ENCODE measurements around the gene ALG14. TPM values are rescaled to one million over a fixed set of nuclear protein-coding genes. Genes with fewer than 3 reads are reported as not detected.

ALG14 gene
- total RNA-seq, 1 donor from 2014 or later: 0.49 TPM

DNA sequence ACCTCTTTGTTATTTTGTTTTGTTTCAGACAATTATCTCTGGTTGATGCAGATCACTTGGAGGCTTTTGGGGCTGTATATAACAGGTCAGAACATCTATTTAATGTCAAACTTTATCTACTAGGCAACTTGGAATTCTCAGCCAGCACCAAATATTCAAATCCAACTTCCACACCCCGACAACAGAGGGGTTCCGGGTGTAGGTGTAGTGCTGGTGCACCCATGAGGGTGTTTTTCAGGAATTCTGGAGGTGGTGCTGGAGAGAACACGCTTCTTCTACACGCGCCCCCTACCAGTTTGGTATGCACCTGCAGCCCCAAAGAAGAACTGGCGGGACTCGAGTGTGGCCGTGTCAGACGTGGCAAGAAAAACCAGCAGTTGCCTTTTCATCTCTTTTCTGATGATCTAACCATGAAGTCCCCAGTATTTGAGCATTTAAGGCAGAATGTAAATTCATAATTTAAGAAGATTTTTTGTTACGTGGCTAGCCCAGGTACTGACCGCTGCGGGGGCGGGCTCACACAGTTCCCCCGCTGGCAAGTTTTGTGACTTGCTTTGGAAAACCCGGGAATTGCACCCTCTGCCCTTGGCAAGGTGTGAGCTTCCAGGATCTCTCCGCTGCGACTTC lies 43.9 kb upstream of the ALG14 start:
- peak overlapping the region; percentile 92 for H3K4me2 ChIP-seq
- H3K4me1 ChIP-seq: no peaks in the 10 kb centered on the region
- peaks cover 5% of the 10 kb centered on the region for H4K20me1 ChIP-seq (ENCODE audit: low read depth)
- H3K4me3 Mint-ChIP-seq: peak overlapping the region; percentile 97
- peak overlapping the region; percentile 97 for H2AFZ ChIP-seq (replicated peaks)
- peaks cover 8% of the 10 kb centered on the region for H3K4me1 Mint-ChIP-seq
- TF ChIP-seq, protein P1, sequence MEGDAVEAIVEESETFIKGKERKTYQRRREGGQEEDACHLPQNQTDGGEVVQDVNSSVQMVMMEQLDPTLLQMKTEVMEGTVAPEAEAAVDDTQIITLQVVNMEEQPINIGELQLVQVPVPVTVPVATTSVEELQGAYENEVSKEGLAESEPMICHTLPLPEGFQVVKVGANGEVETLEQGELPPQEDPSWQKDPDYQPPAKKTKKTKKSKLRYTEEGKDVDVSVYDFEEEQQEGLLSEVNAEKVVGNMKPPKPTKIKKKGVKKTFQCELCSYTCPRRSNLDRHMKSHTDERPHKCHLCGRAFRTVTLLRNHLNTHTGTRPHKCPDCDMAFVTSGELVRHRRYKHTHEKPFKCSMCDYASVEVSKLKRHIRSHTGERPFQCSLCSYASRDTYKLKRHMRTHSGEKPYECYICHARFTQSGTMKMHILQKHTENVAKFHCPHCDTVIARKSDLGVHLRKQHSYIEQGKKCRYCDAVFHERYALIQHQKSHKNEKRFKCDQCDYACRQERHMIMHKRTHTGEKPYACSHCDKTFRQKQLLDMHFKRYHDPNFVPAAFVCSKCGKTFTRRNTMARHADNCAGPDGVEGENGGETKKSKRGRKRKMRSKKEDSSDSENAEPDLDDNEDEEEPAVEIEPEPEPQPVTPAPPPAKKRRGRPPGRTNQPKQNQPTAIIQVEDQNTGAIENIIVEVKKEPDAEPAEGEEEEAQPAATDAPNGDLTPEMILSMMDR (IDR thresholded peaks at IDR 0.05): peak; percentile 77
- TF ChIP-seq EZH2 (IDR thresholded peaks at IDR 0.05) (no peak), EZH2phosphoT487 (IDR thresholded peaks at IDR 0.05) (no peak)
- no peaks in the 10 kb centered on the region for H3K36me3 ChIP-seq
- no peaks in the 10 kb centered on the region for H3K36me3 Mint-ChIP-seq
- peak; percentile 89 for DNase-seq (ENCODE audit: low spot score)
- no peaks in the 10 kb centered on the region for H3K9me3 ChIP-seq (ENCODE audit: low read depth)
- H3K27ac Mint-ChIP-seq: peak overlapping the region; percentile 35
- H3K9me3 Mint-ChIP-seq: no peaks in the 10 kb centered on the region
- peaks cover 19% of the 10 kb centered on the region for H3K27me3 Mint-ChIP-seq (ENCODE audit: insufficient read depth, low read depth)
- no peaks in the 10 kb centered on the region for H3K79me2 ChIP-seq (ENCODE audit: low read depth)
- H3K27ac ChIP-seq: no peak overlapping the region
- peaks cover 10% of the 10 kb centered on the region for H3F3A ChIP-seq (ENCODE audit: low read depth)
- H3K27me3 ChIP-seq: peaks cover 17% of the 10 kb centered on the region
- H3K9ac ChIP-seq: no peak overlapping the region
- peak overlapping the region; percentile 84 for H3K4me3 ChIP-seq

DNA sequence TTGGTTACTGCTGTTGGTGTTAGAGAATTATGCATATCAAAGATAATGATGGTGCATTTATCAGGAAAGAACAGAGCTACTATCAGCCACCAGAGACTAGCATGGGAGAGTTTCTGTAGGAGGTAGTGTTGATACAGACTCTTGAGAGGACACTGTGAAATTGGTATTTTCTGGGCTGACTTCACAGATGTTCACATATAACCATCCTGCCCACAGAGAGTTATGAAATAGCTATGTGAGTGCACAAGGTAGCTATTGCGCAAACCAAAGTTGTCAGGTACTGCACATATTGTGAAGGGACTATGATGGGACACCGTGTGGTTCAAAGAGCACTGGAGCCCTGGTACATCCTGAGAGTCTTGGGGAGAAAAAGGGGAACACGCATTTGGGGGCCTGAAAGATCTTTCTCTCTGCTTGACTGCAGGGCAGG lies 43.0 kb upstream of the ALG14 start:
- no peak overlapping the region for H3K9ac ChIP-seq
- H2AFZ ChIP-seq (replicated peaks): no peak overlapping the region
- peaks cover 17% of the 10 kb centered on the region for H3K27me3 ChIP-seq
- H3K4me3 ChIP-seq: no peak overlapping the region
- no peak for DNase-seq (ENCODE audit: low spot score)
- no peaks in the 10 kb centered on the region for H3K4me1 ChIP-seq
- no peaks in the 10 kb centered on the region for H3K36me3 ChIP-seq
- Mint-ChIP-seq H3K4me3 (peak overlapping the region; percentile 32), H3K36me3 (no peaks in the 10 kb centered on the region), H3K27me3 (ENCODE audit: insufficient read depth, low read depth) (peaks cover 19% of the 10 kb centered on the region), H3K27ac (no peak overlapping the region), H3K4me1 (peaks cover 8% of the 10 kb centered on the region), H3K9me3 (no peaks in the 10 kb centered on the region)
- no peak for TF ChIP-seq EZH2phosphoT487 (IDR thresholded peaks at IDR 0.05)
- peaks cover 5% of the 10 kb centered on the region for H4K20me1 ChIP-seq (ENCODE audit: low read depth)
- no peak overlapping the region for H3K27ac ChIP-seq
- H3K4me2 ChIP-seq: no peak overlapping the region
- peaks cover 10% of the 10 kb centered on the region for H3F3A ChIP-seq (ENCODE audit: low read depth)
- no peaks in the 10 kb centered on the region for H3K9me3 ChIP-seq (ENCODE audit: low read depth)
- no peaks in the 10 kb centered on the region for H3K79me2 ChIP-seq (ENCODE audit: low read depth)

DNA sequence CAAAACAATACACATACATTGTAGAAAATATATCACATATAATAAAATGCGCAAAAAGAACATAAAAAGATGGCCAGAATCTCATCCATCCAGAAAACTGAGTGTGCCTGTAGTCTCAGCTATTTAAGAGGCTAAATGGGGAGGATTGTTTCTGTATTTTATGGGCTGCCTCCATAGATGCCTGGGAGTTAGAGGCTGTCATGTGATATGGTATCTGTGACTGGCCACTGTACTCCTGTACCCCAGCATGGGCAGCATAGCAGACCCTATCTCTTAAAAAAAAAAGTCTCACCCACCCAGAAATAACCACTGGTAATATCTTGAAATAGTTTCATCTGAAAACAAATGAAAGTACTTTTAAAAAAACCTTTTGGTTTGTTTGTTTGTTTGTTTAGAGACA lies 40.9 kb upstream of the ALG14 start:
- H2AFZ ChIP-seq (replicated peaks): no peak overlapping the region
- no peak overlapping the region for H3K4me3 ChIP-seq
- no peak for DNase-seq (ENCODE audit: low spot score)
- H3F3A ChIP-seq (ENCODE audit: low read depth): peaks cover 8% of the 10 kb centered on the region
- no peaks in the 10 kb centered on the region for H3K9me3 ChIP-seq (ENCODE audit: low read depth)
- no peak overlapping the region for H3K4me3 Mint-ChIP-seq
- H3K9ac ChIP-seq: no peak overlapping the region
- no peak overlapping the region for H3K27ac Mint-ChIP-seq
- H3K4me1 Mint-ChIP-seq: peaks cover 6% of the 10 kb centered on the region
- H3K9me3 Mint-ChIP-seq: no peaks in the 10 kb centered on the region
- H3K36me3 ChIP-seq: no peaks in the 10 kb centered on the region
- TF ChIP-seq EZH2phosphoT487 (IDR thresholded peaks at IDR 0.05) (no peak), EZH2 (IDR thresholded peaks at IDR 0.05) (no peak)
- TF ChIP-seq, protein P1 (IDR thresholded peaks at IDR 0.05): no peak
- no peak overlapping the region for H3K4me2 ChIP-seq
- H3K36me3 Mint-ChIP-seq: no peaks in the 10 kb centered on the region
- no peaks in the 10 kb centered on the region for H3K79me2 ChIP-seq (ENCODE audit: low read depth)
- no peaks in the 10 kb centered on the region for H3K4me1 ChIP-seq
- peaks cover 9% of the 10 kb centered on the region for H3K27me3 Mint-ChIP-seq (ENCODE audit: insufficient read depth, low read depth)
- peaks cover 5% of the 10 kb centered on the region for H4K20me1 ChIP-seq (ENCODE audit: low read depth)
- no peak overlapping the region for H3K27ac ChIP-seq
- H3K27me3 ChIP-seq: peaks cover 11% of the 10 kb centered on the region

DNA sequence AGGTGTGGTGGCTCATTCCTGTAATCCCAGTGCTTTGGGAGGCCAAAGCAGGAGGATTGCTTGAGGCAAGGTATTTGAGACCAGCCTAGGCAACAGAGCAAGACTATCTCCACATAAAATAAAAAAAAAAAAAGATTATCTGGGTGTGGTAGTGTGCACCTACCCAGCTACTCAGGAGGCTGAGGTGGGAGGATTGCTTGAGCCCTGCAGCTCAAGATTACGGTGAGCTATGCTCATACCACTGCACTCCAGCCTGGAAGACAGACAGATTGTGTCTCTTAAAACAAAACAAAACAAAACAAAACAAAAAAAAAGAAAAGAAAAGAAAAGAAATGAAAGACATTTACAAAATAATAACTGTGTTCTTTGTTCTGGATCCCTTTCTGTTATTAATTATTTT lies 38.3 kb upstream of the ALG14 start:
- H3K9me3 Mint-ChIP-seq: no peaks in the 10 kb centered on the region
- TF ChIP-seq, protein P1 (IDR thresholded peaks at IDR 0.05): no peak
- TF ChIP-seq EZH2phosphoT487 (IDR thresholded peaks at IDR 0.05) (no peak), EZH2 (IDR thresholded peaks at IDR 0.05) (no peak)
- Histone ChIP-seq H3K27me3 (no peaks in the 10 kb centered on the region), H3K36me3 (no peaks in the 10 kb centered on the region), H3K79me2 (ENCODE audit: low read depth) (no peaks in the 10 kb centered on the region), H3K4me3 (no peak overlapping the region), H2AFZ (replicated peaks) (no peak overlapping the region), H3F3A (ENCODE audit: low read depth) (no peaks in the 10 kb centered on the region), H3K4me2 (no peak overlapping the region), H3K27ac (no peak overlapping the region), H3K9me3 (ENCODE audit: low read depth) (no peaks in the 10 kb centered on the region), H3K9ac (no peak overlapping the region), H4K20me1 (ENCODE audit: low read depth) (no peaks in the 10 kb centered on the region), H3K4me1 (no peaks in the 10 kb centered on the region)
- H3K36me3 Mint-ChIP-seq: no peaks in the 10 kb centered on the region
- no peaks in the 10 kb centered on the region for H3K4me1 Mint-ChIP-seq
- no peak overlapping the region for H3K27ac Mint-ChIP-seq
- DNase-seq (ENCODE audit: low spot score): no peak
- H3K27me3 Mint-ChIP-seq (ENCODE audit: insufficient read depth, low read depth): peaks cover 2% of the 10 kb centered on the region
- H3K4me3 Mint-ChIP-seq: no peak overlapping the region

Data from neural progenitor cell (in vitro differentiated cells).